Hepatocyte (in vitro differentiated cells): ENCODE data around the gene MS4A15. TPM values are rescaled to one million over a fixed set of nuclear protein-coding genes. Genes with fewer than 3 reads are reported as not detected.

Source experiments
- DNase-seq: peaks from one replicate; pipeline ENCODE4 v3.0.0-alpha.2; 2016; ENCODE audit warnings: low spot score
- H2AFZ ChIP-seq: fragments of 200-600 bp; sonication (generic); 2 replicates; pipeline ENCODE4 v1.6.0; 2016; ENCODE audit warnings: antibody characterized with exemption, mild to moderate bottlenecking
- H3K27ac ChIP-seq: fragments of 200-600 bp; sonication (generic); 2 replicates; pipeline ENCODE4 v1.5.1; 2016; ENCODE audit warnings: mild to moderate bottlenecking
- H3K27me3 ChIP-seq: fragments of 200-600 bp; sonication (generic); 2 replicates; pipeline ENCODE4 v1.6.1; 2016
- H3K36me3 ChIP-seq: fragments of 200-600 bp; sonication (generic); replicated peaks from 2 replicates; pipeline ENCODE4 v1.5.1; 2016; ENCODE audit warnings: low read depth; ENCODE audit not compliant: insufficient read depth
- H3K4me1 ChIP-seq: fragments of 200-600 bp; sonication (generic); 2 replicates; pipeline ENCODE4 v1.5.1; 2016; ENCODE audit warnings: mild to moderate bottlenecking, moderate library complexity; ENCODE audit not compliant: insufficient read depth
- H3K4me2 ChIP-seq: fragments of 200-600 bp; sonication (generic); 2 replicates; pipeline ENCODE4 v1.6.0; 2016
- H3K4me3 ChIP-seq: fragments of 200-600 bp; sonication (generic); 2 replicates; pipeline ENCODE4 v1.5.1; 2016; ENCODE audit warnings: mild to moderate bottlenecking
- H3K79me2 ChIP-seq: fragments of 200-600 bp; sonication (generic); 2 replicates; pipeline ENCODE4 v1.6.0; 2017; ENCODE audit warnings: mild to moderate bottlenecking
- H3K9me2 ChIP-seq: fragments of 200-600 bp; sonication (generic); replicated peaks from 2 replicates; pipeline ENCODE4 v1.6.0; 2017; ENCODE audit warnings: mild to moderate bottlenecking; ENCODE audit not compliant: insufficient read depth
- H3K9me3 ChIP-seq: fragments of 200-600 bp; sonication (generic); 2 replicates; pipeline ENCODE4 v1.5.1; 2016; ENCODE audit warnings: low read depth, mild to moderate bottlenecking
- H4K20me1 ChIP-seq: fragments of 200-600 bp; sonication (generic); 2 replicates; pipeline ENCODE4 v1.6.0; 2016; ENCODE audit warnings: mild to moderate bottlenecking; ENCODE audit not compliant: insufficient read depth, poor library complexity, severe bottlenecking
- EZH2 ChIP-seq: fragments of 200-600 bp; sonication (generic); IDR thresholded peaks from 2 replicates; pipeline ENCODE4 v1.6.1; 2016; ENCODE audit warnings: antibody characterized with exemption, mild to moderate bottlenecking, borderline replicate concordance
- EZH2phosphoT487 ChIP-seq: fragments of 200-600 bp; sonication (generic); IDR thresholded peaks from one replicate; pipeline ENCODE4 v1.6.1; 2018; ENCODE audit warnings: antibody characterized with exemption, mild to moderate bottlenecking, low read depth, moderate library complexity; ENCODE audit not compliant: unreplicated experiment, severe bottlenecking
- WGBS: methylation state at CpG from one replicate; pipeline ENCODE4 v1.1.6; 2016; ENCODE audit warnings: low lambda C conversion rate; ENCODE audit errors: missing lambda C conversion rate; 5-methylcytosine and 5-hydroxymethylcytosine counted together
- polyA plus RNA-seq: library from polyadenylated mRNA; unstranded; fragments of >200 nt; fragmentation: Nextera tagmentation; extraction: Ambion mirVana; gene quantifications from 2 replicates; pipeline ENCODE4 v1.2.1, GENCODE V29; 2016
- total RNA-seq: library from RNA; depleted of rRNA; stranded (reverse); fragments of >200 nt; gene quantifications from 2 replicates; pipeline ENCODE4 v1.2.3, GENCODE V29; 2014
- TF ChIP-seq, protein P1 (sequence below): fragments of 200-600 bp; sonication (generic); IDR thresholded peaks from 2 replicates; pipeline ENCODE4 v1.5.1; 2016; ENCODE audit warnings: antibody characterized with exemption, mild to moderate bottlenecking; ENCODE audit not compliant: poor library complexity

MS4A15 gene
- total and polyA plus RNA-seq, 2 experiments from 2014 or later = 1.1 to 4.3 TPM

DNA sequence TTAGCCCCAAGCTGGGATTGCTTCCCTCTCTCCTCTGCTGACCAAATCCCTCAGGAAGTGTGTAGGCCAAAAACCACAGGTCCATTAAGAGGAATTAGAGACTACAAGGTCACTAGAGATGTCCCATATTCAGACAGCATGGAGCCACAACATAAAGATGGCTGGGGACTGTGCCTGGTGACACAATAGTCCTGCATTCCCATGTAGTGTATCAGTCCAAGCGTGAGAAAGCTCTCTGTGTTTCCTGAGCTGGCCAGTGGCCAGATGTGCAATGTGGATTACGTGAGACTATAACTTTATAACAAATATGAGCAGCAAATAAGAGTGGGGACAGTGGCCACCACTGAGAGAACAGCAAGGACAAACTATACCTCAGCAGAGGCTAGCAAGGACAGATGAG lies 20.9 kb downstream of the MS4A15 start:
- H3K27ac ChIP-seq = no peak overlapping the region
- peaks cover 3% of the 10 kb centered on the region for H3K4me1 ChIP-seq
- no peak overlapping the region for H3K4me2 ChIP-seq
- H2AFZ ChIP-seq = no peak overlapping the region
- DNase-seq = no peak
- H3K9me2 ChIP-seq = no peaks in the 10 kb centered on the region
- 50% methylated on average over 2 of the region's 2 CpGs for WGBS
- no peaks in the 10 kb centered on the region for H4K20me1 ChIP-seq
- H3K36me3 ChIP-seq = no peaks in the 10 kb centered on the region
- no peaks in the 10 kb centered on the region for H3K79me2 ChIP-seq
- TF ChIP-seq, protein P1, sequence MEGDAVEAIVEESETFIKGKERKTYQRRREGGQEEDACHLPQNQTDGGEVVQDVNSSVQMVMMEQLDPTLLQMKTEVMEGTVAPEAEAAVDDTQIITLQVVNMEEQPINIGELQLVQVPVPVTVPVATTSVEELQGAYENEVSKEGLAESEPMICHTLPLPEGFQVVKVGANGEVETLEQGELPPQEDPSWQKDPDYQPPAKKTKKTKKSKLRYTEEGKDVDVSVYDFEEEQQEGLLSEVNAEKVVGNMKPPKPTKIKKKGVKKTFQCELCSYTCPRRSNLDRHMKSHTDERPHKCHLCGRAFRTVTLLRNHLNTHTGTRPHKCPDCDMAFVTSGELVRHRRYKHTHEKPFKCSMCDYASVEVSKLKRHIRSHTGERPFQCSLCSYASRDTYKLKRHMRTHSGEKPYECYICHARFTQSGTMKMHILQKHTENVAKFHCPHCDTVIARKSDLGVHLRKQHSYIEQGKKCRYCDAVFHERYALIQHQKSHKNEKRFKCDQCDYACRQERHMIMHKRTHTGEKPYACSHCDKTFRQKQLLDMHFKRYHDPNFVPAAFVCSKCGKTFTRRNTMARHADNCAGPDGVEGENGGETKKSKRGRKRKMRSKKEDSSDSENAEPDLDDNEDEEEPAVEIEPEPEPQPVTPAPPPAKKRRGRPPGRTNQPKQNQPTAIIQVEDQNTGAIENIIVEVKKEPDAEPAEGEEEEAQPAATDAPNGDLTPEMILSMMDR = no peak
- TF ChIP-seq EZH2 = no peak
- TF ChIP-seq EZH2phosphoT487 = no peak
- no peaks in the 10 kb centered on the region for H3K27me3 ChIP-seq
- H3K4me3 ChIP-seq = no peak overlapping the region
- H3K9me3 ChIP-seq = no peaks in the 10 kb centered on the region

GRCh38 chr11:60780065-60780464 lies 23.4 kb downstream of the MS4A15 start:
- Histone ChIP-seq H2AFZ (no peak overlapping the region), H3K4me2 (no peak overlapping the region), H3K27ac (no peak overlapping the region), H3K36me3 (no peaks in the 10 kb centered on the region), H3K9me2 (no peaks in the 10 kb centered on the region), H3K4me1 (no peaks in the 10 kb centered on the region), H3K9me3 (no peaks in the 10 kb centered on the region), H3K79me2 (no peaks in the 10 kb centered on the region), H3K4me3 (no peak overlapping the region), H4K20me1 (no peaks in the 10 kb centered on the region), H3K27me3 (no peaks in the 10 kb centered on the region)
- no peak for TF ChIP-seq EZH2phosphoT487
- TF ChIP-seq EZH2 = no peak
- TF ChIP-seq, protein P1 = no peak
- DNase-seq = no peak
- WGBS = 71% methylated on average over 2 of the region's 2 CpGs

DNA sequence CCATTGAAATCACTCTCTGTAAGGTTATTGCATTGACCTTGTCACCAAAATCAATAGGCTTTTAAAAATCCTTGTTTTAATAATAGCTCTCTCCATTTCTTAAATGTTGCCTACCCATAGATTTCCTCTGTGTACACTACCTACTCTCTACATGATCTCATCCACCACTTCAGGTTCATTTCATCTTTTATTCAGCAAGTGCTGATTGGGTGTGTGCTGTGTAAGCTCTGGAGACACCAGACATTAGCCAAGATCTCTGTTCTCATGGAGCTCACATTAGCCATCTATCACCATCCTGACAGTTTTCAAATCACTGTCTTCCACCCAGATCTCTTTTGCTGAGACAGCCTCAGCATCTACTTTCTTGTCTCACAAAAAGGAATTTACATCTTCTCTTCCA lies 24.1 kb downstream of the MS4A15 start:
- no peaks in the 10 kb centered on the region for H3K36me3 ChIP-seq
- no peak overlapping the region for H3K4me3 ChIP-seq
- H2AFZ ChIP-seq = no peak overlapping the region
- H3K9me3 ChIP-seq = no peaks in the 10 kb centered on the region
- no peak for DNase-seq
- no peaks in the 10 kb centered on the region for H3K79me2 ChIP-seq
- TF ChIP-seq, protein P1 = no peak
- TF ChIP-seq EZH2 = no peak
- TF ChIP-seq EZH2phosphoT487 = no peak
- no peaks in the 10 kb centered on the region for H4K20me1 ChIP-seq
- H3K27me3 ChIP-seq = no peaks in the 10 kb centered on the region
- no peaks in the 10 kb centered on the region for H3K9me2 ChIP-seq
- H3K4me1 ChIP-seq = no peaks in the 10 kb centered on the region
- no peak overlapping the region for H3K4me2 ChIP-seq
- no peak overlapping the region for H3K27ac ChIP-seq

GRCh38 chr11:60781286-60781980 lies 24.8 kb downstream of the MS4A15 start:
- no peak for TF ChIP-seq EZH2
- TF ChIP-seq, protein P1 = no peak
- TF ChIP-seq EZH2phosphoT487 = no peak
- no peaks in the 10 kb centered on the region for H3K36me3 ChIP-seq
- H3K4me2 ChIP-seq = no peak overlapping the region
- H3K79me2 ChIP-seq = no peaks in the 10 kb centered on the region
- H4K20me1 ChIP-seq = no peaks in the 10 kb centered on the region
- WGBS = 69% methylated on average over 7 of the region's 7 CpGs
- no peaks in the 10 kb centered on the region for H3K9me2 ChIP-seq
- no peaks in the 10 kb centered on the region for H3K27me3 ChIP-seq
- H3K9me3 ChIP-seq = no peaks in the 10 kb centered on the region
- no peak overlapping the region for H3K4me3 ChIP-seq
- no peaks in the 10 kb centered on the region for H3K4me1 ChIP-seq
- H3K27ac ChIP-seq = no peak overlapping the region
- no peak overlapping the region for H2AFZ ChIP-seq
- no peak for DNase-seq
